Heart right ventricle (tissue), 16 donors: Measurements from ENCODE around the gene CPAMD8. TPM values are rescaled to one million over a fixed set of nuclear protein-coding genes. Genes with fewer than 3 reads are reported as not detected.
"Not testable (repeated sequence)": the region's sequence is repeated elsewhere in the genome, so short reads cannot be mapped to it uniquely, and the experiment has no call there.

Source experiments
- ATAC-seq, 8 donors: fragments of 200-7000 bp; cut with Tn5 transposase; one replicate each; pipeline ENCODE4 v1.9.1; 2020; ENCODE audit warnings: mild to moderate bottlenecking in 8 of 8, moderate library complexity in 8 of 8, moderate number of reproducible peaks in 1 of 8
- DNase-seq, 2 donors: peaks; one replicate each; pipeline ENCODE4 v3.0.0-alpha.2; 2020
- H3K27ac ChIP-seq, 10 donors: fragments of 200-600 bp; sonication (generic) in 2 of 10; one replicate each; pipeline versions ENCODE4 v1.5.0 to v1.8.0; 2020 to 2022; ENCODE audit warnings: mild to moderate bottlenecking in 3 of 10
- H3K27me3 ChIP-seq, 7 donors: fragments of 200-600 bp; one replicate each; pipeline ENCODE4 v1.8.0; 2021 to 2022; ENCODE audit warnings: mild to moderate bottlenecking in 2 of 7
- H3K36me3 ChIP-seq, 9 donors: fragments of 200-600 bp; sonication (generic) in 1 of 9; one replicate each; pipeline versions ENCODE4 v1.5.0 to v1.8.0; 2020 to 2022; ENCODE audit warnings: mild to moderate bottlenecking in 2 of 9
- H3K4me1 ChIP-seq, 9 donors: fragments of 200-600 bp; sonication (generic) in 1 of 9; one replicate each; pipeline versions ENCODE4 v1.5.0 to v1.8.0; 2020 to 2022; ENCODE audit warnings: mild to moderate bottlenecking in 4 of 9
- H3K4me3 ChIP-seq, 10 donors: fragments of 200-600 bp; sonication (generic) in 2 of 10; one replicate each; pipeline versions ENCODE4 v1.5.0 to v1.8.0; 2020 to 2022; ENCODE audit warnings: mild to moderate bottlenecking in 7 of 10, moderate library complexity in 2 of 10
- H3K9me3 ChIP-seq, 11 donors: fragments of 200-600 bp in 10 of 11; sonication (generic) in 2 of 11; one replicate each; pipeline versions ENCODE4 v1.5.0 to v1.8.0; 2013 to 2022; ENCODE audit warnings: mild to moderate bottlenecking in 2 of 11, control low read depth in 1 of 11, moderate library complexity in 1 of 11
- WGBS, 2 donors: extraction: QIAGEN DNeasy Blood & Tissue Kit; methylation state at CpG; one replicate each; pipeline ENCODE4 v1.1.7; 2013; ENCODE audit warnings: inconsistent platforms in 1 of 2; 5-methylcytosine and 5-hydroxymethylcytosine counted together
- intact Hi-C, 10 donors: fragments of 100-400 bp; cut with DNase I; formaldehyde crosslinking; loops; one replicate each; pipeline versions ENCODE4 v1.11.1 to v1.14.2; 2022
- polyA plus RNA-seq, 2 donors: library from polyadenylated mRNA; stranded (reverse); fragments of 200-250 nt; gene quantifications; one replicate each; pipeline ENCODE4 v1.2.3, GENCODE V29; 2013
- total RNA-seq, 10 donors: library from RNA; stranded (reverse); fragmentation: NEBNext Ultra II Directional in 3 of 10; extraction: Animal tissue kit (Norgen Biotek cat#: 25700) in 3 of 10; gene quantifications; one replicate each; pipeline versions ENCODE4 v1.2.1 to v1.2.4, GENCODE V29; 2021 to 2023
- TF ChIP-seq, protein P1 (sequence below), 9 donors: fragments of 200-600 bp; sonication (generic) in 2 of 9; IDR thresholded peaks; one replicate each; pipeline versions ENCODE4 v1.5.0 to v1.8.0; 2021 to 2022; ENCODE audit warnings: antibody characterized with exemption in 9 of 9, mild to moderate bottlenecking in 5 of 9, moderate library complexity in 1 of 9
- donor health status: Arrhythmogenic right ventricular cardiomyopathy.
- donor health status: ischemic (EF 13 %, LVEDD 7.1; RV severe dilation, severe dysfunction).
- donor health status: healthy with polysubstance abuse.
- donor health status: DM: no; HTN: yes; CAD: no.
- donor health status: DM: no; HTN: no; CAD: no.
- donor health status: ischemic (EF 25% LVEDD 6.9; RV normal size, moderate dysfunction).
- donor health status: ischemic (EF 25% LVEDD 5.7; RV mildly dilated, moderate dysfunction).
- donor health status: healthy.
- donor health status: DM: yes; HTN: yes; CAD: no.
- donor health status: Ischemic cardiomyopathy.
- donor health status: ischemic (EF 35%, LVEDD 5.7; RV mildly dilated, moderate dysfunction).
- donor health status: nonischemic (EF 11% LVEDD 7.7; RV severe dilation, severe dysfunction).
- donor health status: DM: yes; HTN: yes; CAD: no.
- donor health status: PGD.
- donor health status: ischemic (EF 29% LVEDD 5.4; RV normal size, mild dysfunction).
- donor health status: nonischemic (EF 23%, LVEDD 6.1; RV moderate dilation, normal function).

The CPAMD8 gene
- total and polyA plus RNA-seq, 12 donors, result 4.8 to 77.9 (median 10.9) TPM

DNA sequence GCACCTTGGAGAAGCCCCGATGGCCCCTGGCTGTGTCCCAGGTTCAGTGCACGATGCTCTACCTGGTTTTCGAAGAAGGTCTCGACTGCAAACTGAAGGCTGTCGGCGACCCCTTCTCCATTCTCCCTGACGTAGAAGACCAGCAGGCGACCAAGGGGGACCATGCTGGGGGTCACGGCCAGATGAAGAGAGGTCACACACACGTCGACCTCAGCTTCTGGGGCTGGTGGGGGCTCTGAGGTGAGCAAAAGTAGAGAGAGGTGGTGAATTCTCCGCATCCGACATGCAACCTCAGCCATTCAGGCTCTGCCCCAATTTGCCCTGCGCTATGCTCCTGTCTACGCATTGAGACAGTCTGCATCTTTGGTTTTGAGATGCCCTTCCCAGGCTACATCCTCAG, 49.3 kb downstream of the CPAMD8 start:
- intact Hi-C loops, result no loop called here
- Histone ChIP-seq H3K36me3 (peaks cover 0 to 5% (median 0%) of the 10 kb centered on the region in 9 donors), H3K27ac (no peak overlapping the region), H3K9me3 (no peaks in the 10 kb centered on the region), H3K4me3 (no peak overlapping the region), H3K4me1 (no peaks in the 10 kb centered on the region), H3K27me3 (no peaks in the 10 kb centered on the region)
- no peak for ATAC-seq
- TF ChIP-seq, protein P1, sequence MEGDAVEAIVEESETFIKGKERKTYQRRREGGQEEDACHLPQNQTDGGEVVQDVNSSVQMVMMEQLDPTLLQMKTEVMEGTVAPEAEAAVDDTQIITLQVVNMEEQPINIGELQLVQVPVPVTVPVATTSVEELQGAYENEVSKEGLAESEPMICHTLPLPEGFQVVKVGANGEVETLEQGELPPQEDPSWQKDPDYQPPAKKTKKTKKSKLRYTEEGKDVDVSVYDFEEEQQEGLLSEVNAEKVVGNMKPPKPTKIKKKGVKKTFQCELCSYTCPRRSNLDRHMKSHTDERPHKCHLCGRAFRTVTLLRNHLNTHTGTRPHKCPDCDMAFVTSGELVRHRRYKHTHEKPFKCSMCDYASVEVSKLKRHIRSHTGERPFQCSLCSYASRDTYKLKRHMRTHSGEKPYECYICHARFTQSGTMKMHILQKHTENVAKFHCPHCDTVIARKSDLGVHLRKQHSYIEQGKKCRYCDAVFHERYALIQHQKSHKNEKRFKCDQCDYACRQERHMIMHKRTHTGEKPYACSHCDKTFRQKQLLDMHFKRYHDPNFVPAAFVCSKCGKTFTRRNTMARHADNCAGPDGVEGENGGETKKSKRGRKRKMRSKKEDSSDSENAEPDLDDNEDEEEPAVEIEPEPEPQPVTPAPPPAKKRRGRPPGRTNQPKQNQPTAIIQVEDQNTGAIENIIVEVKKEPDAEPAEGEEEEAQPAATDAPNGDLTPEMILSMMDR (IDR thresholded peaks at IDR 0.05), result no peak
- WGBS, 2 donors, result 88 to 90% methylated on average over 15 of the region's 15 CpGs
- no peak for DNase-seq

DNA sequence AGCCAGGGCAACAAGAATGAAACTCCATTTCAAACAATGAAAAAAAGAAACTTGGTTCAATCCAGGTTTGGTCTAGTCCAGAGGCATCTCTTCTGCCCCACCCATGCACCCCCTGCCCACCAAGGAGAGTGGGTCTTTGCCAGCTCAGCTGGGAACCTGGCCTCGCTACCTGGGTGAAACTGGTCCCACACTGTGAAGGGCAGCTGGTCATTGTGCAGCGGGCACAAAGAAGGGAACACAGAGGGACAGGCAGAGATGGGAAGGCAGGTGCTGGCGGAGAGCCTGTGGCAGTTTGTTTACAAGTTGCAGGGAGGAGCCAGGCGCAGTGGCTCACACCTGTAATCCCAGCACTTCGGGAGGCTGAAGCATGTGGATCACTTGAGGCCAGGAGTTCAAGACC, 50.2 kb downstream of the CPAMD8 start:
- H3K27me3 ChIP-seq, result no peaks in the 10 kb centered on the region
- intact Hi-C loops, result no loop called here
- H3K9me3 ChIP-seq, result no peaks in the 10 kb centered on the region
- no peaks in the 10 kb centered on the region for H3K4me1 ChIP-seq
- no peak overlapping the region for H3K4me3 ChIP-seq
- DNase-seq (no peak), ATAC-seq (no peak)
- H3K36me3 ChIP-seq, result peaks cover 0 to 5% (median 0%) of the 10 kb centered on the region in 9 donors
- TF ChIP-seq, protein P1 (IDR thresholded peaks at IDR 0.05), result no peak
- WGBS, 2 donors, result 95 to 96% methylated on average over 5 of the region's 5 CpGs
- no peak overlapping the region for H3K27ac ChIP-seq

DNA sequence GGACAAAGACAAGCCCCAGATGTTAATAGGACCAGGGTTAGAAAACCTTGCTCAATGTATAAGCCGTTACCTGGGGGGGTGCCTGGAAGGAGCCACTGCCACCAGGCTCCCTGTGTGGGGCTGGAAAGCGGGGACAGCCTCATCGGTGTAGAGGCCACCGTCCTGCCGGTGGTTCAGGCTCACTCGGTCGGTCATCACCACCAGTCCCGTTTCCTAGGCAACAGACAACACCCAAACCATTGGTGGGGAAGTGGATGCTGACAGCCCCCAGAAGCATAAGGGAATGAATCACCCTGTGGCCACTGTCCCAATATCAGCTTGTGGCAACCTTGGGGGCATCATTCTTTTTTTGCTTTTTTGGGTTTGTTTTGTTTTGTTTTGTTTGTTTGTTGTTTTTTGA, 55.8 kb downstream of the CPAMD8 start:
- TF ChIP-seq, protein P1 (IDR thresholded peaks at IDR 0.05), result no peak
- WGBS, 2 donors, result 85 to 91% methylated on average over 8 of the region's 8 CpGs
- no peak overlapping the region for H3K27ac ChIP-seq
- no peak overlapping the region for H3K4me3 ChIP-seq
- H3K9me3 ChIP-seq, result peaks cover 0 to 33% (median 12%) of the 10 kb centered on the region in 11 donors
- H3K4me1 ChIP-seq, result no peaks in the 10 kb centered on the region
- DNase-seq, result no peak
- no peak for ATAC-seq
- peaks cover 0 to 19% (median 0%) of the 10 kb centered on the region in 9 donors for H3K36me3 ChIP-seq
- no peaks in the 10 kb centered on the region for H3K27me3 ChIP-seq
- intact Hi-C loops, result no loop called here

DNA sequence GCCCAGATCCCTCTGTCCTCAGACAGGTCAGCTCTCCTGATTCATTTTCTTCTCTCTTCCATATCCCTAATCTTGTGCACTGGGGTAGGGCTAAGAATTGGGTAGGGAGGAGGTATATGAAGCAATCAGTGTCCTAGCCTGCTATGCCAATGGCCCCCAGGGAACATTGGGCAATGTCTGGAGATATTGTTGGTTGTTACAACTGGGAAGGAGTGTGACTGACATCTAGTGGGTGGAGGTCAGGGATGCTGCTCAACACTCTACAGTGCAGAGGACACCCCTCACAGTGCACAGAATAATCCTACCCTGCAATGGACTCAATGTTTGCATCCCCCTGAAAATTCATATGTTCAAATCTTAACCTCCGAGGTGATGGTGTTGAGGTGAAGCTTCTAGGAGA, 57.5 kb downstream of the CPAMD8 start:
- Histone ChIP-seq H3K4me3 (no peak overlapping the region), H3K27ac (no peak overlapping the region), H3K27me3 (no peaks in the 10 kb centered on the region), H3K4me1 (no peaks in the 10 kb centered on the region), H3K36me3 (peaks cover 0 to 19% (median 0%) of the 10 kb centered on the region in 9 donors), H3K9me3 (peaks cover 0 to 40% (median 12%) of the 10 kb centered on the region in 11 donors)
- peak in 1 of 8 donors; percentile 23 for ATAC-seq
- intact Hi-C loops, result no loop called here
- no peak for DNase-seq
- TF ChIP-seq, protein P1 (IDR thresholded peaks at IDR 0.05), result peak in 2 of 9 donors; percentile 16 to 31
- 100% methylated on average over 1 of the region's 1 CpG for WGBS, 2 donors

DNA sequence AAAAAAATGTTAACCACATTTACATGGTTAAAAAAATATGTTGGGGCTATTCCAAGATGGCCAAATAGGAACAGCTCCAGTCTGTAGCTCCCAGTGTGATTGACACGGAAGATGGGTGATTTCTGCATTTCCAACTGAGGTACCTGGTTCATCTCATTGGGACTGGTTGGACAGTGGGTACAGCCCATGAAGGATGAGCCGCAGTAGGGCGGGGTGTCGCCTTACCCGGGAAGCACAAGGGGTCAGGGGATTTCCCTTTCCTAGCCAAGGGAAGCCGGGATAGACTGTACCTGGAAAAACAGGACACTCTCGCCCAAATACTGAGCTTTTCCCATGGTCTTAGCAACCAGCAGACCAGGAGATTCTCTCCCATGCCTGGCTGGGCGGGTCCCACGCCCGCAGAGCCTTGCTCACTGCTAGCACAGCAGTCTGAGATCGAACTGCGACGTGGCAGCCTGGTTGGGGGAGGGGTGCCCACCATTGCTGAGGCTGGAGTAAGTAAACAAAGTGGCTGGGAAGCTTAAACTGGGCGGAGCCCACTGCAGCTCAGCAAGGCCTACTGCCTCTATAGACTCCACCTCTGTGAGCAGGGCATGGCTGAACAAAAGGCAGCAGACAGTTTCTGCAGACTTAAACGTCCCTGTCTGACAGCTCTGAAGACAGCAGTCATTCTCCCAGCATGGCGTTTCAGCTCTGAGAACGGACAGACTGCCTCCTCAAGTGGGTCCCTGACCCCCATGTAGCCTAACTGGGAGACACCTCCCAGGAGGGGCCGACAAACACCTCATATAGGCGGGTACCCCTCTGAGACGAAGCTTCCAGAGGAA, 65.4 kb downstream of the CPAMD8 start:
- intact Hi-C loops, H3K27ac ChIP-seq: not testable (repeated sequence)
- 65 to 74% methylated on average over 20 of the region's 20 CpGs for WGBS, 2 donors

DNA sequence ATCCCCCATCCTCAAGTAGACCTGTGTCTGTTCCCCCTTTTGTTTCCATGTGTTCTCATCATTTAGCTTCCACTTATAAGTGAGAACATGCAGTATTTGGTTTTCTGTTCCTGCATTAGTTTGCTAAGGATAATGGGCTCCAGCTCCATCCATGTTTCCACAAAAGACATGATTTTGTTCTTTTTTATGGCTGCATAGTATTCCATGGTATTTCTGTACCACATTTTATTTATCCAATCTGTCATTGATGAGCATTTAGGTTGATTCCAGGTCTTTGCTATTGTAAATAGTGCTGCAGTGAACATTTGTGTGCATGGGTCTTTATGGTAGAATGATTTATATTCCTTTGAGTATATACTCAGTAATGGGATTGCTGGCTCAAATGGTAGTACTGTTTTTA, 68.3 kb downstream of the CPAMD8 start:
- DNase-seq, H3K4me3 ChIP-seq, ATAC-seq, H3K27ac ChIP-seq, H3K9me3 ChIP-seq, intact Hi-C loops, H3K36me3 ChIP-seq: not testable (repeated sequence)
- Histone ChIP-seq H3K4me1 (peaks cover 0 to 38% (median 11%) of the 10 kb centered on the region in 9 donors), H3K27me3 (peaks cover 0 to 13% (median 0%) of the 10 kb centered on the region in 7 donors)

More for the DNA sequence above, 65.4 kb downstream of the CPAMD8 start:
- H3K4me3 ChIP-seq, DNase-seq, ATAC-seq, H3K36me3 ChIP-seq: not testable (repeated sequence)
- Histone ChIP-seq H3K4me1 (peaks cover 0 to 24% (median 11%) of the 10 kb centered on the region in 9 donors), H3K27me3 (peaks cover 0 to 13% (median 0%) of the 10 kb centered on the region in 7 donors), H3K9me3 (peaks cover 0 to 11% (median 0%) of the 10 kb centered on the region in 11 donors)
